ENCODE results near the gene CTTNBP2. TPM values are rescaled to one million over a fixed set of nuclear protein-coding genes. Genes with fewer than 3 reads are reported as not detected.

Gene CTTNBP2
- total RNA-seq, 1 experiment from 2014 or later = not detected

DNA sequence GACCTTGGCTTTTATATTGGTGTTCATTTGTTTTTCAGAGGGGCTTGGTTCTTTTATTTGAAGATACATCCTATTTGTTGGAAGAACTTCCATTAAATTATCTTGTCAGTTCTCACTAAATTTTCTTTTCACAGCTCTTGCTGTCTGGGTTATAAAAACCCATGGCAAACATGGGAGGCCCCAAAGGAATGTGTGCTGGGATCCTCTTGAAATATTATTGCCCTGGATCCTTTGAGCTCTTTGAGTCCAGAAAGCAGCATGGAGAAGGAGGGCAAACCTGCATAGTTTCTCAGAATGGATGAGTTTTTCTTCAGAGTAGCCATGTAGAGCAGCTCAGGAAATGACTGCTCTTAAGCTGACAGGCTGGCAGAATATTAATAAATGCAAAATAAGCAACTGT is 187.4 kb downstream of the CTTNBP2 start:
- no peak overlapping the region for H3K27ac ChIP-seq

DNA sequence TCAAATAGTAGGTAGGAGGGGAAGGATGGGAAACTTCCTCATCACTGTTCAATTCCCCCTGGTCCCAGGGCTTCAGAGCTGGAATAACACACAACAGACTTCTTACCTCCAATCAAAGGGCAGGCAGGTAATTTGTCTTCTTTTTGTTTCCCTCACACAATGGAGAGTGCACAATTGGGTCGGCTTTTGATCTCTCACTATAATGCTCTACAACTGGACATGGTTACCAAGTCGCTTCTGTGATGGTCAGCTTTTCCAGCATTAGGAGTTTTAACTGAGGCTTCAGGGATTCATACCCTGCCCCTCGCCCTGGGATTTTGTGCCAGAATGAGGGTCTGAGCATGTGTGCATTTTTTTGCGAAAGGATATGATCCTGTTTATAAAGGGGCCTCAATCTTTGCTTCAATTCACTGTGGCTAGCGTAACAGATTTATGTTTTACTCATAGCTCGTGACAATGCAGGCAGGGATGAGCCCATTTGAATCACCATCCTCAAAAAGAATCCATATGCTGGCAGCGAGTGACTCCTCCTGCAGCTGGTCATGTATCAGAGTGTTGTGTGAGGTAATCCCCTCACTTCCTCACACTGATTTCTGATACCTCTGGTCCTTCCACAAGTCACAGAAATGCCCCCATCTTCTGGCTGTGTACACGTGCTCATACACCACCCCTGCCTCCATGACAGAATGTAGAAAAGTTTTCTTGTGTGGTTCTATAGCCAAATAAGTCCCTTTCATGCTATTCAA is 189.6 kb downstream of the CTTNBP2 start:
- H3K4me1 ChIP-seq (replicated peaks) = no peaks in the 10 kb centered on the region
- H3K27me3 ChIP-seq (replicated peaks) = peaks cover 12% of the 10 kb centered on the region
- DNase-seq (ENCODE audit: low read depth in 1 of 2, low spot score in 2 of 2) = no peak
- H3K4me3 ChIP-seq = no peak overlapping the region
- H3K36me3 ChIP-seq = no peaks in the 10 kb centered on the region
- no peak overlapping the region for H3K27ac ChIP-seq
- no peaks in the 10 kb centered on the region for H3K9me3 ChIP-seq (replicated peaks)

More for the DNA sequence above, 187.4 kb downstream of the CTTNBP2 start:
- no peaks in the 10 kb centered on the region for H3K9me3 ChIP-seq (replicated peaks)
- no peak overlapping the region for H3K4me3 ChIP-seq
- peaks cover 2% of the 10 kb centered on the region; the same call in 1 of the 2 replicates for H3K27me3 ChIP-seq (replicated peaks)
- H3K4me1 ChIP-seq (replicated peaks) = no peaks in the 10 kb centered on the region
- no peaks in the 10 kb centered on the region for H3K36me3 ChIP-seq
- DNase-seq (ENCODE audit: low read depth in 1 of 2, low spot score in 2 of 2) = no peak

DNA sequence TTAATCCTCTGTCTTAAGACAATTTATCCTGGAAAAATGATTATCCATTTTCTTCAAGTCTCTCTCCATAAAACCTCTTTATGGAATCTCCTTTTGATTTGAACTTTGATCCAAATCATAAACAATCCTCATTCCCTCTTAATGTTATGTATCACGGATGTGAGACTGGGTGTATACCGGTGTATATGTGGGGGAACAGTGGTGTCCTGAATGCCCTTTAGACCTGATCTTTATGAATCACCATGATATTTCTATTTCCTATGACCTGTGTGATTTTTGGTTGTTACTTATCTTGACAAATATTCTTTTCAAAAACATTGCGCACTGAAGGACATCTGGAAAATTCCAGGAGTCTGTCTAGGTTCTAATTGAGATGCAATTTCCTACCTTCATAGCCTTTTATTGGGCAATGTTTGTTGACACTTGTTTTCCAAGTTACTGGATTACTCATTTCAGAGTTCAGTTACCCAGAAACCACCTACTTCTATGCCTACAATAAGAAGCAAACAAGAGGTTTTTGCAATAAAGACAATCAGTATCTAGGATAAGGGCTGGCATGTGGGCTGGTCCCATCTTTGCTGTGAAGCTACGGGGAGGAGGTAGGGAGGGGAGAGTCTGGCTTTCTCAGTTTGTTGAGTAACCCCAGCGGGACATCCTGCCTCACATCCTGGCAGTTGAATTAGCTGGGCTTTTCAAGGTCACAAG is 190.4 kb downstream of the CTTNBP2 start:
- no peak overlapping the region for H3K4me3 ChIP-seq
- H3K27me3 ChIP-seq (replicated peaks) = peaks cover 16% of the 10 kb centered on the region
- H3K36me3 ChIP-seq = no peaks in the 10 kb centered on the region
- H3K4me1 ChIP-seq (replicated peaks) = no peaks in the 10 kb centered on the region
- H3K9me3 ChIP-seq (replicated peaks) = no peaks in the 10 kb centered on the region
- H3K27ac ChIP-seq = no peak overlapping the region
- DNase-seq (ENCODE audit: low read depth in 1 of 2, low spot score in 2 of 2) = no peak

DNA sequence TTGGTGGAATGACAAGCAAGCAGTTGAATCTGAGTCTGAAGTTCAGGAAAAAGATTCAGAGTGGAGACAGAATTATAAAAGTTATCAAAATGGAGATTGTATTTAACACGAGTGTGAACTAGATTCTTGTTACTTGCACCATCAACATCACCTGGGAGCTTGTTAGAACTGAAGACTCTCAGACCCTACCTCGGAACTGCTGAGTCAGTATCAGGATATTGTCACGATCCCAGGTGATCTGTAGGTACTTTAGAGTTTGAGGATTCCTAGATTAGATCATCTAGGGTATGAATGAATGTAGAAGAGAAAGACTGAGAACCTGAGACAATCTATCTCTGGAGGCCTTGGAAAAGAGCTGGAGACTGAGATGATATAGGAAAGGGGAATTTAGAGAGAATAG is 194.1 kb downstream of the CTTNBP2 start:
- Histone ChIP-seq H3K4me3 (no peak overlapping the region), H3K9me3 (replicated peaks) (no peaks in the 10 kb centered on the region), H3K27ac (no peak overlapping the region), H3K36me3 (no peaks in the 10 kb centered on the region), H3K4me1 (replicated peaks) (no peaks in the 10 kb centered on the region), H3K27me3 (replicated peaks) (peaks cover 27% of the 10 kb centered on the region)
- DNase-seq (ENCODE audit: low read depth in 1 of 2, low spot score in 2 of 2) = no peak

DNA sequence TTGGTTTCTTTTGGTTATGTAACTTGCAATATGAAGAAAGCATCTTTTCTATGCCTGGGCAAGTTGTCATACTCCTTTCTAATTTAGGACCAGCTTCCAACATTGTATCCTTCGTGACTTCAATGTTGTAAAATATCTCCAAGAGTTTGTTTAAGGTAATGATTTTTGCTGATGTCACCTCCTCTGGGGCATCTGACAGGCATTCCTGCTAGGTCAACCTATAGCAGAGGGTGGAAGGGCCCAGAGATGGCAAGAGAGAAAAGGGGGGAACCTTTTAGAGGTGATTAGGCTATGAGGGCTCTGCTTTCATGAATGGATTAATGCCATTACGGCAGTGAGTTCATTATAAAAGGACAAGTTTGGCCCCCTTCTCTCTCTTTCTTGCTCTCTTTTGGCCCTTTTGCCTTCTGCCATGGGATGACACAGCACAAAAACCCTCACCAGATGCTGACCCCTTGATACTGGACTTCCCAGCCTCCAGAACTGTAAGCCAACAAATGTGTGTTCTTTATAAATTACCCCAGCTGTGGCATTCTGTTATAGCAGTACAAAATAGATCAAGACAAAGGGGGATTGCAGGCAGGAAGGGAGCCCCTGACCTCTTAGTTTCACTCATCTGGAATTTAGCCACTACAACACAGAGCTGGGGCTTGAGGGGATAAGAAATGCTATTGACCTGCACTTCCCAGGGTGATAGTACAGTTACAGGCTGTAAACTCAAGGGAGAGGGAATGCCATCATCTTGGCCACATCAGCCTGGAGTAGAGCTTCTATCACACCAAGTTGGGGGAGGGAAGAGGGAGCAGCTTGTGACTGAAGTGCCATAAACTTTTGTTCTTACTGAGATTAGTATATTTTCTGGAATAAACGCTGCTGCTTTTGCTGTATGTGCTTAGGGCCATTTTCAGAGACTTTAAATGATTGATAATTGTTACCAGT is 197.5 kb downstream of the CTTNBP2 start:
- Histone ChIP-seq H3K9me3 (replicated peaks) (no peaks in the 10 kb centered on the region), H3K4me3 (no peak overlapping the region), H3K27me3 (replicated peaks) (peaks cover 27% of the 10 kb centered on the region), H3K27ac (no peak overlapping the region), H3K36me3 (no peaks in the 10 kb centered on the region), H3K4me1 (replicated peaks) (no peaks in the 10 kb centered on the region)
- no peak for DNase-seq (ENCODE audit: low read depth in 1 of 2, low spot score in 2 of 2)

DNA sequence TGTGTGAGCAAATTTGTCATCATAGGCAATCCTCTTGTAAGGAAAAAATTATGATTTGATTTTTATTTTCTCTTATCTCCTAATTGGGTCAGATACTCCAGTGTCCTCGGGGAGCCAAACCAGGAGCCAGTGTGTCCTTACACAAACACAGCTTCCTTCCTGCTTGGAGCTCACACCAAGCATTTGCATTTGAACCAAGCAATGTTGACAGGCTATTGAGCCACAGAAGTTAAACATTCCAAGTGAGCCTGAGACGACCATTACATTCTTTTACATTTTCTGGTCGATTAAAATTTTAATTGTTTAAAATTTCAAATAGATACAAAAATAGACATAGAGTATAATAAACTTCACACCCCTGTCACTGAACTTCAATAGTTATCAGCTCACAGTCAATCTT is 198.6 kb downstream of the CTTNBP2 start:
- peaks cover 27% of the 10 kb centered on the region for H3K27me3 ChIP-seq (replicated peaks)
- DNase-seq (ENCODE audit: low read depth in 1 of 2, low spot score in 2 of 2) = no peak

DNA sequence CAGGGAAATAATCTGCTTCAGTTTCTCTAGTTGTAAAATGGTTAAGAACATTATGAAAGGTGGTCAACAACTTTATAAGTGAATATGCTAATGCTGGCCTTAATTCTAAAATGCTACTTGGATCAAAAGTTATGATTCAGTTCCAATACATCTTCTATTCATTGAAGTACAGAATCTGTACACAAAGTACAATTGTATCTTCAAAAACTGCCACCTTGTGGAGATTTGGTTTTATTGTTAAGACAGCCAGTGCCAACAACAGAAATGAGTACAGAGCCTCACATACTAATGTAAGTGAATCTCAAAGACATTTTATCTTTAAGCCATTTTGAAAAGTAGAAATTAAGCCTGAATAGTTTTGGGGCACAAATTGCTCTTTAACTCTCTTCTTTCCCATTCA is 199.4 kb downstream of the CTTNBP2 start:
- peak in 1 of 2 experiments; percentile 36 for DNase-seq (ENCODE audit: low read depth in 1 of 2, low spot score in 2 of 2)
- Histone ChIP-seq H3K36me3 (no peaks in the 10 kb centered on the region), H3K9me3 (replicated peaks) (no peaks in the 10 kb centered on the region), H3K4me3 (no peak overlapping the region), H3K4me1 (replicated peaks) (no peaks in the 10 kb centered on the region), H3K27me3 (replicated peaks) (peaks cover 20% of the 10 kb centered on the region), H3K27ac (no peak overlapping the region)

More for the DNA sequence above, 198.6 kb downstream of the CTTNBP2 start:
- H3K27ac ChIP-seq = no peak overlapping the region
- H3K36me3 ChIP-seq = no peaks in the 10 kb centered on the region
- H3K4me3 ChIP-seq = no peak overlapping the region
- H3K4me1 ChIP-seq (replicated peaks) = no peaks in the 10 kb centered on the region
- no peaks in the 10 kb centered on the region for H3K9me3 ChIP-seq (replicated peaks)

DNA sequence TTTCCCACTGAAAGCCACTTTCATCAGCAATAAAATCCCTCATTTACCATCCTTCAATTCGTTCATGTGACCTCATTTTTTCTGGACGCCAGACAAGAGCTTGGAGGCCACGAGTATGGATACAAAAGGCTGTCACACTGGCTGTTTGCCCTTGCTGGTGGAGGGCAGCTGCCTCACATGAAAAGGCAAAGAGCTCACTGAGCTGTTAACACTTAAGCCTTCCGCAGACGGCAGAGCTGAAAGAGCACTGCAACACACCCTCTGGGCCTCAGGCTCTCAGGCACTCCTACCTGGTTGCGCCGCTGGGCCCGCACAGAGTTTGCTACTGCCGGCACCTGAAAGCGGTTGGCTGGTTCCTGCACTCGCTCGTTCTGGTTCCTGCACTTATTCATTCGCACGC is 199.9 kb downstream of the CTTNBP2 start:
- Histone ChIP-seq H3K27ac (no peak overlapping the region), H3K4me3 (no peak overlapping the region), H3K36me3 (no peaks in the 10 kb centered on the region), H3K27me3 (replicated peaks) (peaks cover 15% of the 10 kb centered on the region), H3K9me3 (replicated peaks) (no peaks in the 10 kb centered on the region), H3K4me1 (replicated peaks) (no peaks in the 10 kb centered on the region)
- no peak for DNase-seq (ENCODE audit: low read depth in 1 of 2, low spot score in 2 of 2)

DNA sequence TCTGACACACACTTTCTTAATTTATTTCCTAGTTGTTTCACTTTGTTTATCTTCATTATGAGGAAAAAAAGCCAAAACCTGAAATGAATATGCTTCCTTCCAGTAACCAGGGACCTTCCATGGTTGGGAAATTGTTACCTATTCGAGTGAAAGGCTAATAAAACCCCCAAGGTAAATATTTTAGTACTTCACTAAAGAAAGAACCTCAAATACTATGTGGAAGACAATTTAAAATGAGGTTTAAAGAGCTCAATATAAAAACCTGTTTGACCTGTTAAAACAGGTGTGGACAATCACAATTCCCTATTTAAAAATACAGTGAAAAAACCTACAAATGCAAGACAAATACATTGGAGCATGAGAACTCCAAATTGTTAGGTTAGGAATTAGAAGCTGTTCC is 200.8 kb downstream of the CTTNBP2 start:
- Histone ChIP-seq H3K4me3 (no peak overlapping the region), H3K9me3 (replicated peaks) (no peaks in the 10 kb centered on the region), H3K27me3 (replicated peaks) (peaks cover 13% of the 10 kb centered on the region; the same call in 1 of the 2 replicates), H3K27ac (no peak overlapping the region), H3K4me1 (replicated peaks) (peaks cover 6% of the 10 kb centered on the region), H3K36me3 (no peaks in the 10 kb centered on the region)
- no peak for DNase-seq (ENCODE audit: low read depth in 1 of 2, low spot score in 2 of 2)

DNA sequence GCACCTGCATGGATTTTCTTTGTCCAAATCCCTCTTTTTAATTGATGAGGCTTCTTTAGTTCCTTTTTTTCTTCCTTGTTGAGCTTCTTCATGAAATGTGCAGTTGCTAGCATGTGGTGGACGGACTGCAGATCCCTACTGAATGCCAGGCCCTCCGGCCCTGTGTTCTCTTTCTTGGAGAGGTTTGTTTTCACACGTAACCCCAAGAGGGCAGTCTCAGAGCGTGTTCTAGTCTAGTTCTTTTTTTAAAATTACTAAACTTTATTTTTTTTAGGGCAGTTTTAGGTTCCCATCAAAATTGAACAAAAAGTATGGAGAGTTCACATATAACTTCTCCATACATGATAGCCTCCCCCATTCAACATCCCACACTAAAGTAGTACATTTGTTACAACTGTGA is 203.4 kb downstream of the CTTNBP2 start:
- DNase-seq (ENCODE audit: low read depth in 1 of 2, low spot score in 2 of 2) = no peak
- Histone ChIP-seq H3K4me1 (replicated peaks) (peaks cover 32% of the 10 kb centered on the region), H3K9me3 (replicated peaks) (no peaks in the 10 kb centered on the region)

DNA sequence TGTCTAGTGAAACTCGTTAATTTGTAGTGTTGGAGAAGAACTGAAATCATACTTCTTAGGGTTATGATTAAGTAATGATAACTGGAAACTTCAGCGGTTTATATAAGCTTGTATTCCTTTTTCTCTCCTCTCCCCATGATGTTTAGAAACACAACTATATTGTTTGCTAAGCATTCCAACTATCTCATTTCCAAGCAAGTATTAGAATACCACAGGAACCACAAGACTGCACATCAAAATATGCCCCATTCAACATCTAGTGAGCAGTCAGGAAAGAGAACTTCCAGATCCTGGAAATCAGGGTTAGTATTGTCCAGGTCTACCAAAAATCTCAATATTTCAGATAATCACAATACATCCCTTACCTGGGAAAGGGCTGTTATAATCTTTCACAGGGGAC is 205.8 kb downstream of the CTTNBP2 start:
- H3K27me3 ChIP-seq (replicated peaks) = no peaks in the 10 kb centered on the region
- no peaks in the 10 kb centered on the region for H3K36me3 ChIP-seq
- no peak overlapping the region for H3K4me3 ChIP-seq
- peaks cover 47% of the 10 kb centered on the region for H3K4me1 ChIP-seq (replicated peaks)
- H3K27ac ChIP-seq = peak overlapping the region; percentile 88
- H3K9me3 ChIP-seq (replicated peaks) = no peaks in the 10 kb centered on the region
- DNase-seq (ENCODE audit: low read depth in 1 of 2, low spot score in 2 of 2) = peak in 1 of 2 experiments; percentile 77

More for the DNA sequence above, 203.4 kb downstream of the CTTNBP2 start:
- H3K4me3 ChIP-seq = no peak overlapping the region
- no peak overlapping the region for H3K27ac ChIP-seq
- no peaks in the 10 kb centered on the region for H3K36me3 ChIP-seq
- peaks cover 3% of the 10 kb centered on the region; the same call in 1 of the 2 replicates for H3K27me3 ChIP-seq (replicated peaks)

DNA sequence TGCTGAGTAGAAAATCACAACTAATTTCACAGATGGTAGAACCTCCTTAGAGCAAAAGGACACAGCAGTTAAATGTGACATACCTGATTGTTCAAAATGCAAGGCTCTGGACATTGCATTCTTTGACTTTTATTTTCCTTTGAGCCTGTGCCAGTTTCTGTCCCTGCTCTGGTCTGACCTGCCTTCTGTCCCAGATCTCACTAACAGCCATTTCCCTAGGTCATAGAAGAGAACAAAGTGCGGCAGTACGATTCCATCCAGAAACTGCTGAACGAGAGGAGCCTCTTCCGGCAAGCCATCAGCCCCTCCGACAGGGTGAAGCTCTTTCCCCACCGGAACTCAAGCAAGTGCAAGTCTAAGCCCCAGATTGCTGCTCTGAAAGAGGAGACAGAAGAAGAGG is 206.6 kb downstream of the CTTNBP2 start:
- Histone ChIP-seq H3K9me3 (replicated peaks) (no peaks in the 10 kb centered on the region), H3K27me3 (replicated peaks) (no peaks in the 10 kb centered on the region), H3K36me3 (no peaks in the 10 kb centered on the region), H3K4me3 (no peak overlapping the region), H3K27ac (peak overlapping the region; percentile 88), H3K4me1 (replicated peaks) (peaks cover 47% of the 10 kb centered on the region)
- DNase-seq (ENCODE audit: low read depth in 1 of 2, low spot score in 2 of 2) = no peak

DNA sequence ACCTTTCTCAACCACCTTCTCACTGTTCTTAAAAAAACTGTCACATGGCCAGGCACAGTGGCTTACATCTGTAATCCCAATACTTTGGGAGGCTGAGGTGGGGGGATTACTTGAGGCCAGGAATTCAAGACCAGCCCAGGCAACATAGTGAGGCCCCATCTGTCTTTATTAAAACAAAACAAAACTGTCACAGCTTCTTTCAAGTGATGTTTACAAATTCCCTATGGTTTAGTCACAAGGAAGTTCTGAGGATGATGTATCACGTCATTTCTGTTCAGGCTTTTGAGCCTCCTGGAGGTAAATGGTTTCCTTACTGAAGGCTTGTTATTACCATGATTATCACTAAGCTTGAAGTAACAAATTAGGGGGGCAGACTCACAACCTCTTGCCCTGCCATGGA is 207.2 kb downstream of the CTTNBP2 start:
- no peaks in the 10 kb centered on the region for H3K9me3 ChIP-seq (replicated peaks)
- peak overlapping the region; percentile 88 for H3K27ac ChIP-seq
- no peak overlapping the region for H3K4me3 ChIP-seq
- H3K27me3 ChIP-seq (replicated peaks) = no peaks in the 10 kb centered on the region
- DNase-seq (ENCODE audit: low read depth in 1 of 2, low spot score in 2 of 2) = peak; percentile 65 to 85
- H3K36me3 ChIP-seq = no peaks in the 10 kb centered on the region
- peaks cover 47% of the 10 kb centered on the region for H3K4me1 ChIP-seq (replicated peaks)
